Tibial nerve (tissue), 4 donors: ENCODE data around the gene CEP128. TPM values are rescaled to one million over a fixed set of nuclear protein-coding genes. Genes with fewer than 3 reads are reported as not detected.

Experiments
- DNase-seq, 2 donors: peaks; one replicate each; pipeline ENCODE4 v3.0.0-alpha.2; 2019; ENCODE audit warnings: low spot score in 2 of 2
- H3K27ac ChIP-seq, 4 donors: fragments of 200-600 bp; sonication (generic) in 3 of 4; one replicate each; pipeline ENCODE4 v1.5.1; 2017 to 2019; ENCODE audit warnings: mild to moderate bottlenecking in 1 of 4
- H3K27me3 ChIP-seq, 2 donors: fragments of 200-600 bp; sonication (generic) in 1 of 2; one replicate each; pipeline versions ENCODE4 v1.5.1 to v1.6.0; 2017 to 2019
- H3K36me3 ChIP-seq, 3 donors: fragments of 200-600 bp; sonication (generic); one replicate each; pipeline ENCODE4 v1.5.1; 2018 to 2019
- H3K4me1 ChIP-seq, 4 donors: fragments of 200-600 bp; sonication (generic) in 3 of 4; one replicate each; pipeline ENCODE4 v1.5.1; 2017 to 2019
- H3K4me3 ChIP-seq, 4 donors: fragments of 200-600 bp; sonication (generic) in 3 of 4; one replicate each; pipeline ENCODE4 v1.5.1; 2017 to 2019; ENCODE audit warnings: mild to moderate bottlenecking in 1 of 4, moderate library complexity in 1 of 4
- H3K9me3 ChIP-seq, 4 donors: fragments of 200-600 bp; sonication (generic) in 3 of 4; one replicate each; pipeline ENCODE4 v1.5.1; 2017 to 2019
- EP300 ChIP-seq, 2 donors: sonication (generic); formaldehyde crosslinking; IDR thresholded peaks; one replicate each; pipeline ENCODE4 v1.6.1; 2017; ENCODE audit warnings: antibody characterized with exemption in 2 of 2, mild to moderate bottlenecking in 1 of 2
- POLR2A ChIP-seq, 2 donors: fragments of 450-650 bp; IDR thresholded peaks; one replicate each; pipeline ENCODE4 v1.6.1; 2017; ENCODE audit warnings: antibody characterized with exemption in 2 of 2, mild to moderate bottlenecking in 2 of 2, moderate library complexity in 2 of 2
- WGBS, 2 donors: methylation state at CpG; one replicate each; pipeline ENCODE4 v1.1.5; 2018; 5-methylcytosine and 5-hydroxymethylcytosine counted together
- total RNA-seq, 4 donors: library from RNA; depleted of rRNA; stranded (reverse); fragments of >200 nt; gene quantifications; one replicate each; pipeline ENCODE4 v1.1.0, GENCODE V29; 2016
- TF ChIP-seq, protein P1 (sequence below), 5 experiments: fragments of 200-600 bp in 3 of 5; fragments of 450-650 bp in 2 of 5; sonication (generic) in 3 of 5; IDR thresholded peaks; one replicate each; pipeline ENCODE4 v1.5.1; 2016 to 2019; ENCODE audit warnings: antibody characterized with exemption in 5 of 5, mild to moderate bottlenecking in 3 of 5, moderate library complexity in 2 of 5

Gene CEP128
- total RNA-seq, 4 donors from 2014 or later, result 7.3 to 13.9 (median 12.5) TPM

DNA sequence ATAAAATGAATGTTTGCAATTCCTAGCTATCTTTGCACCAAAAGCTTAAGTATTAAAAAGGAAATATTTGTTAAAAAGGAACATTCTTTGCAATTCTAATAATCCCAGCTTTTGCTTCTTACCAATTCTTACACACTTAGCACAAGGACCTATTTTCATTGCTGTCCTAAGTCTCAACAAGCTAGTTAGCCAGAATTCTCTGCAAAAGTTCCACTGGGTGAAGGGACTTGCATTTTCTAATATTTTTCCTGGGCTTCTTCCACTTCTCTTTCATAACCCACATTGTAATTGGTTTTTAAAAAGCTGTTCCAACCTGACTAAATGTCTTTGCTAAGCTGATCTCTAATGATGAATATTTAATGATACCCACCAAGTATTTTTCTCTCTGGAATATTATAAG is 422.5 kb downstream of the CEP128 start:
- Histone ChIP-seq H3K4me3 (no peak overlapping the region), H3K27me3 (no peaks in the 10 kb centered on the region), H3K9me3 (peaks cover 0 to 6% (median 0%) of the 10 kb centered on the region in 4 donors), H3K36me3 (peaks cover 0 to 16% (median 0%) of the 10 kb centered on the region in 3 donors), H3K27ac (no peak overlapping the region), H3K4me1 (no peaks in the 10 kb centered on the region)
- TF ChIP-seq POLR2A (IDR thresholded peaks at IDR 0.05) (no peak), EP300 (IDR thresholded peaks at IDR 0.05) (no peak)
- TF ChIP-seq, protein P1, sequence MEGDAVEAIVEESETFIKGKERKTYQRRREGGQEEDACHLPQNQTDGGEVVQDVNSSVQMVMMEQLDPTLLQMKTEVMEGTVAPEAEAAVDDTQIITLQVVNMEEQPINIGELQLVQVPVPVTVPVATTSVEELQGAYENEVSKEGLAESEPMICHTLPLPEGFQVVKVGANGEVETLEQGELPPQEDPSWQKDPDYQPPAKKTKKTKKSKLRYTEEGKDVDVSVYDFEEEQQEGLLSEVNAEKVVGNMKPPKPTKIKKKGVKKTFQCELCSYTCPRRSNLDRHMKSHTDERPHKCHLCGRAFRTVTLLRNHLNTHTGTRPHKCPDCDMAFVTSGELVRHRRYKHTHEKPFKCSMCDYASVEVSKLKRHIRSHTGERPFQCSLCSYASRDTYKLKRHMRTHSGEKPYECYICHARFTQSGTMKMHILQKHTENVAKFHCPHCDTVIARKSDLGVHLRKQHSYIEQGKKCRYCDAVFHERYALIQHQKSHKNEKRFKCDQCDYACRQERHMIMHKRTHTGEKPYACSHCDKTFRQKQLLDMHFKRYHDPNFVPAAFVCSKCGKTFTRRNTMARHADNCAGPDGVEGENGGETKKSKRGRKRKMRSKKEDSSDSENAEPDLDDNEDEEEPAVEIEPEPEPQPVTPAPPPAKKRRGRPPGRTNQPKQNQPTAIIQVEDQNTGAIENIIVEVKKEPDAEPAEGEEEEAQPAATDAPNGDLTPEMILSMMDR (IDR thresholded peaks at IDR 0.05), result no peak
- DNase-seq, result no peak

DNA sequence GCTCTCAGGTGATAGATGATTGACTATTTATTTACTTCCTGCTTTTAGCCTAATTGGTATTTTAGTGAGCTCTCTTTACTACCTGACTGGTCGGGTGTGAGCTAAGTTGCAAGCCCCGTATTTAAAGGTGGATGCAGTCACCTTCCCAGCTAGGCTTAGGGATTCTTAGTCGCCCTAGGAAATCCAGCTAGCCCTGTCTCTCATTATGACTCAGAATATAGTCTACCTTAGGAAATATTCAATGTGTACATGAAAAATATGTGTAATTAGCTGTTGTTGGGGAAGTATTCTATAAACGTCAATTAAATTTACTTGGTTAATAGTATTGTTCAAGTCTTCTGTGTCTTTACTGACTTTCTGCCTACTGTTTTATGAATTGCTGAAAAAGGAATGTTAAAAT is 423.4 kb downstream of the CEP128 start:
- TF ChIP-seq, protein P1 (IDR thresholded peaks at IDR 0.05), result no peak
- no peak for TF ChIP-seq POLR2A (IDR thresholded peaks at IDR 0.05)
- TF ChIP-seq EP300 (IDR thresholded peaks at IDR 0.05), result no peak
- no peaks in the 10 kb centered on the region for H3K27me3 ChIP-seq
- no peak overlapping the region for H3K27ac ChIP-seq
- WGBS, 2 donors, result 92 to 95% methylated on average over 4 of the region's 4 CpGs
- H3K4me3 ChIP-seq, result no peak overlapping the region
- no peak for DNase-seq
- no peaks in the 10 kb centered on the region for H3K4me1 ChIP-seq
- peaks cover 0 to 15% (median 0%) of the 10 kb centered on the region in 3 donors for H3K36me3 ChIP-seq
- H3K9me3 ChIP-seq, result peaks cover 0 to 14% (median 3%) of the 10 kb centered on the region in 4 donors

DNA sequence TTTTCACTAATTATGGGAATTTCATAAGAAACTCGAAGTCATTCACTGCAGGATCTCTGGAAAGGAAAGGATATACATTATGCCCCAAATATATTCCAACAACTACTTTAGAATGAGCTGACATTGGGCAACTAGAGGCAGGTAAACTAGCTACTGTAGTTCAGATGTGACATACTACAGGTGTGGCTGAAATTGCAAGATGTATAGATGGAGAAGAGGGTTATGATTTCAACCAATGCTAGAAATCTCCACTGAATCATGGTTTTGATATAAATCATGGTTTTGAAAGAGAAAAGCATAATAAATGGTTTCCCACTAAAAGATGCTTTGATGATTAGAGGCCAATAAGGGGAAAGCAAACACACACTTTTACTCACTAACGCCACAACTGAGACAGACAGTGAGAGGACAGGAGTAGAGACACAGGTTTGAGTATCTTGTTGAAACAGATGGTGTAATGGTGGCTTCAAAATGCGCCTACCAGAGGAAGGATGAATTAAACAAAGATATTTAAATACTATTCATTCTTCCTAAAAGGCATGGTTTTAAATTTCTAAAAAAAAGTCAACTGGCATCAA is 434.2 kb downstream of the CEP128 start:
- 96 to 97% methylated on average over 3 of the region's 3 CpGs for WGBS, 2 donors
- no peak for DNase-seq
- no peaks in the 10 kb centered on the region for H3K36me3 ChIP-seq
- H3K27ac ChIP-seq, result no peak overlapping the region
- no peaks in the 10 kb centered on the region for H3K27me3 ChIP-seq
- TF ChIP-seq, protein P1 (IDR thresholded peaks at IDR 0.05), result no peak
- no peak for TF ChIP-seq EP300 (IDR thresholded peaks at IDR 0.05)
- TF ChIP-seq POLR2A (IDR thresholded peaks at IDR 0.05), result no peak
- H3K4me1 ChIP-seq, result no peaks in the 10 kb centered on the region
- H3K9me3 ChIP-seq, result peaks cover 0 to 7% (median 2%) of the 10 kb centered on the region in 4 donors
- H3K4me3 ChIP-seq, result no peak overlapping the region

DNA sequence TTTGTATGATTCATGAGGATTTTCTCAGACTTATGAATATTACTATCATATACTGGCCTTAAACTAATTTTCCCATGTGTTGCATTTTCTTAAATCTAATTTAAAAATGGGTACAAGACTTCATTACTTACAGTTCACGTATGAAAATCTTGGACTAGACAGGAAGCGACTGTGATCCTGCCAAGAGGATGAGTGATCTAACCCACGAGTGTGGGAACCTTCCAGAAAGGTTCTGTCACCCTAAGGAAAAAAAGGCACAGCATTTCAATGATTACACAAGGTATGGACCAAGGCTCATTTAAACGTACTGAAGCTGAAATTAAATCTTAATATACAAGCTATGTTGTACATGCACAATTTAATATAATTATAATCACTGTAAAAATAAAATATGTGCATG is 436.8 kb downstream of the CEP128 start:
- TF ChIP-seq POLR2A (IDR thresholded peaks at IDR 0.05) (no peak), EP300 (IDR thresholded peaks at IDR 0.05) (no peak)
- TF ChIP-seq, protein P1 (IDR thresholded peaks at IDR 0.05), result no peak
- DNase-seq, result no peak
- no peaks in the 10 kb centered on the region for H3K27me3 ChIP-seq
- H3K4me3 ChIP-seq, result no peak overlapping the region
- no peaks in the 10 kb centered on the region for H3K4me1 ChIP-seq
- no peaks in the 10 kb centered on the region for H3K36me3 ChIP-seq
- H3K27ac ChIP-seq, result no peak overlapping the region
- H3K9me3 ChIP-seq, result no peaks in the 10 kb centered on the region
- 82 to 88% methylated on average over 4 of the region's 4 CpGs for WGBS, 2 donors

DNA sequence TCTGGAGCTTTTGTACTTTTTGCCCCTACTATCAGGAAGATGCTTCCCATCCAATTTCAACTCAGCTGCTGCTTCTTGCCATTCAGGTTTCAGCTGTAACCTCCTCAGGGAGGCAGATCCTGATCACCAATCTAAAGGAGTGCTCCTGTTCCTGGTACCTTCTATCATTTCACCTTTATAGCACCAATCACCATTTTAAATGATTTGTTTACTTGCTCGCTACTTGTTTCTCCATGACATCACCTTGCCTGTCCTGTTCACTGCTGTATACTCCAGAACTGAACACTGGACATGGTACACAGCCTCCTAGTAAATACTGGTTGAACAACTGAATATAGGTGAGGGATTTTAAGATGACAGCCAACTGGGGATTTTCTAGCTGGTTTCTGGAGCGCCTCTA is 443.0 kb downstream of the CEP128 start:
- 95 to 98% methylated on average over 2 of the region's 2 CpGs for WGBS, 2 donors
- no peaks in the 10 kb centered on the region for H3K27me3 ChIP-seq
- no peaks in the 10 kb centered on the region for H3K4me1 ChIP-seq
- no peaks in the 10 kb centered on the region for H3K9me3 ChIP-seq
- no peaks in the 10 kb centered on the region for H3K36me3 ChIP-seq
- no peak for TF ChIP-seq EP300 (IDR thresholded peaks at IDR 0.05)
- TF ChIP-seq, protein P1 (IDR thresholded peaks at IDR 0.05), result no peak
- no peak overlapping the region for H3K4me3 ChIP-seq
- H3K27ac ChIP-seq, result no peak overlapping the region
- DNase-seq, result no peak
